ELF-1 (cell line): ENCODE results near the gene CARD6.
"Not testable (repeated sequence)": the region's sequence is repeated elsewhere in the genome, so short reads cannot be mapped to it uniquely, and the experiment has no call there.

Experiments
- DNase-seq: peaks from one replicate; pipeline ENCODE4 v3.0.0-alpha.2; 2016; ENCODE audit warnings: low read depth, low spot score

The CARD6 gene

DNA sequence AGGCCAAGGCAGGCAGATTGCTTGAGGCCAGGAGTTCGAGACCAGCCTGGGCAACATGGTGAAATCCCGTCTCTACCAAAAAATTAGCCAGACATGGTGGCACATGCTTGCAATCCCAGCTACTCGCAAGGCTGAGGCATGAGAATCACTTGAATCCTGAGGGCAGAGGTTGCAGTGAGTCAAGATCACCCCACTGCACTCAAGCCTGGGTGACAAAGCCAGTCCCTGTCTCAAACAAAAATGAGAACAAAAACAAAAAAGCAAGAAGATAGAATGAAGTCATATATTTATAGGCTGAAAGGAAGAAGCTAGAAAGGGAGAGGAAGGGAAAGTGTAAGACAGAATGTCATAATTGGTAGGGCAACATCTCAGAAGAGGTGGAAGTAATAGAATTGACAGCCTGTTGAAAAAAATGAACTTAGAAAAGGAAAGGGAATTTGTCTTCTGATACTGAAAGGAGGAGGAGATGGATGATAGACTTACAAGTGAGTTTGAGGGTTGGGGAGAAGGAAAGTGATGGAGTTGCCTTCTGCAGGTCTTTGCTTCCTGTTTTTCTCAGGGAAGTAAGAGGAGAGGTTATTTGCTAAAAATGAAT lies 32.2 kb downstream of the CARD6 start:
- DNase-seq, result no peak

DNA sequence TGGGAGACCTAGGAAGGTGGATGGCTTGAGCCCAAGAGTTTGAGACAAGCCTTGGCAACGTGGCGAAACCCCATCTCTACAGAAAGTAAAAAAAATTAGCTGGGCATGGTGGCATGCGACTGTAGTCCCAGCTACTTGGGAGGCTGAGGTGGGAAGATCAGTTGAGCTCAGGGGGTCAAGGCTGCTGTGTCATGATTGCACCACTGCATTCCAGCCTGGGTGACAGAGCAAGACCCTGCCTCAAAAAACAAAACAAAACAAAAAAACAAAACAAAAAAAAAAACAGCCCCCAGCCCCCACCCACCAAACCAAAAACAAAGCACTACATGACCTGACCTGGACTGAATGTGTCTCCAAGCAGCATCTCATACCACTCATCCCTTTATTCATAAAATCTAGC lies 34.8 kb downstream of the CARD6 start:
- DNase-seq, result no peak

DNA sequence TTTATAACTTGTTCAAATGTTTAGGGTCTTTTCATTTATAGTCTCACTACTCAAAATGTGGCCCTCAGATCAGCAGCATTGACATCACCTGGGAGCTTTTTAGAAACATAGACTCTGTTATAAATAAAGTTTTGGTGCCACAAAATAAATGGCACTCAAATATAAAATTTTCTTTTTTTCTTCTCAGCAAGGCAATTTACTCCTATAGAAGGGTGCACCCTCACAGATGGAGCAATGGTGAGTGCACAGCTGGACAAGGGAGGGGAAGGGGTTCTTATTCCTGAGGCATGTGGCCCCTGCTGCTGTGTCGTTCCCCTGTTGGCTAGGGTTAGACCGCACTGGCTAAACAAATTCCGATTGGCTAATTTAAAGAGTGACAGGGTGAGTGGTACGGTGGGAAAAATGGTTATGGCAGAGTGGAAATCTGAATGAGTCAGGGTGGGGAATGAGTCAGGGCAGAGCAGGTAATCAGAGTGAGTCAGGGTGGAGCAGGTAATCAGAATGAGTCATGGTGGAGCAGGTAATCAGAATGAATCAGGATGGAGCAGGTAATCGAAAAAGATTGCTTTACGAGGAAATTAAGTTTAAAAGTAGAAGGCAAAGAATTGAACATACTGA lies 36.3 kb downstream of the CARD6 start:
- DNase-seq, result no peak

DNA sequence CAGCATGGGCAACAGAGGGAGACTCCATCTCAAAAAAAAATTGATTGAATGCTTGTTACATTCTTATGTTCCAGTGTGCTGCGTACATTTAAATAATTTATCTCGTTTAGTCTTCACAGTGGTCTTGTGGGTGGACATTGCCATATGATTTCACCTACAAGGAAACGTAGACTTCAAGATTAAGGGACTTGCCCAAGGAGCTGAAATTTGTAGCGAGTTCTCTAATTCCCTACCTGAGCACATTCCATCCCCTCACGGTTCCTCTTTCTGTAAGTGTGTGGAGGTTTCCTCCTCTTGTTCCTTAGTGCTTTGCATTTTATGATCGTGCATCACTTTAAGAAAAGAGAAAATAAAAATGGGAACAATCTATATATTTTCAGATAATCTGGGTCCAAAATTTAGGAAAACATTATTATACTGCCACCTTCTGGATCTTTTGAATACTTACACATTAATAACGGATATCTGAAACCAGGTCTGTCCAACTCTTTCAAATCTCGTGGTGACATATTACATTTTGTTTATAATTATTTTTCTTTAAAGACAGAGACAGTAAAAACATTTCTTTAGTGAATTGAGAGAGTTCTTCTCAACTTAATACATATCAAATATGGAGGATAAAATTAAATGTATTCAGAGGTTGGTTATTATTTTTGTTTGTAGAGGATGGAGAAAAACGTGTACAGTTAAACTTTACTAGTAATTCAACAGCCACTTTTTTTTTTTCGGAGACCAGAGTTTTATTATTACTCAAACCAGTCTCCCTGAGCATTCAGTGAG lies 38.2 kb downstream of the CARD6 start:
- no peak for DNase-seq

DNA sequence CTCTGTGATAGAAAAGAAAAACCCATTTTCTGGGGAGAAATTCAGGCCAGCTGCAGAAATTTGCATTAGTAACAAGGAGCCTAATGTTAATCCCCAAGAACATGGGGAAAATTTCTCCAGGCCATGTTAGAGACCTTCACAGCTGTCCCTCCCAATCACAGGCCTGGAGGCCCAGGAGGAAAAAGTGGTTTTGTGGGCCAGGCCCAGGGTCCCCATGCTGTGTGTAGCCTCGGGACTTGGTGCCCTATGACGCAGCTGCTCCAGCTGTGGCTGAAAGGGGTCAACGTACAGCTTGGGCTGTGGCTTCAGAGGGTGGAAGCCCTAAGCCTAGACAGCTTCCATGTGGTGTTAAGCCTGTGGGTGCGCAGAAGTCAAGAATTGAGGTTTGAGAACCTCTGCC lies 41.1 kb downstream of the CARD6 start:
- no peak for DNase-seq

DNA sequence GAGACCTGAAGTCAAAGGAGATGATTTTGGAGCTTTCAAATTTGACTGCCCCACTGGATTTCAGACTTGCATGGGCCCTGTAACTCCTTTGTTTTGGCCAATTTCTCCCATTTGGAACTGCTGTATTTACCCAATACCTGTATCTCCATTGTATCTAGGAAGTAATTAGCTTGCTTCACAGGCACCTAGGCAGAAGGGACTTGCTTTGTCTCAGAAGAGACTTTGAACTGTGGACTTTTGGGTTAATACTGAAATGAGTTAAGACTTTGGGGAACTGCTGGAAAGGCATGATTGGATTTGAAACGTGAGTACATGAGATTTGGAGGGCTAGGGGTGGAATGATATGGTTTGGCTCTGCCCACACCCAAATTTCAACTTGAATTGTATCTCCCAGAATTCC lies 41.9 kb downstream of the CARD6 start:
- DNase-seq, result not testable (repeated sequence)

DNA sequence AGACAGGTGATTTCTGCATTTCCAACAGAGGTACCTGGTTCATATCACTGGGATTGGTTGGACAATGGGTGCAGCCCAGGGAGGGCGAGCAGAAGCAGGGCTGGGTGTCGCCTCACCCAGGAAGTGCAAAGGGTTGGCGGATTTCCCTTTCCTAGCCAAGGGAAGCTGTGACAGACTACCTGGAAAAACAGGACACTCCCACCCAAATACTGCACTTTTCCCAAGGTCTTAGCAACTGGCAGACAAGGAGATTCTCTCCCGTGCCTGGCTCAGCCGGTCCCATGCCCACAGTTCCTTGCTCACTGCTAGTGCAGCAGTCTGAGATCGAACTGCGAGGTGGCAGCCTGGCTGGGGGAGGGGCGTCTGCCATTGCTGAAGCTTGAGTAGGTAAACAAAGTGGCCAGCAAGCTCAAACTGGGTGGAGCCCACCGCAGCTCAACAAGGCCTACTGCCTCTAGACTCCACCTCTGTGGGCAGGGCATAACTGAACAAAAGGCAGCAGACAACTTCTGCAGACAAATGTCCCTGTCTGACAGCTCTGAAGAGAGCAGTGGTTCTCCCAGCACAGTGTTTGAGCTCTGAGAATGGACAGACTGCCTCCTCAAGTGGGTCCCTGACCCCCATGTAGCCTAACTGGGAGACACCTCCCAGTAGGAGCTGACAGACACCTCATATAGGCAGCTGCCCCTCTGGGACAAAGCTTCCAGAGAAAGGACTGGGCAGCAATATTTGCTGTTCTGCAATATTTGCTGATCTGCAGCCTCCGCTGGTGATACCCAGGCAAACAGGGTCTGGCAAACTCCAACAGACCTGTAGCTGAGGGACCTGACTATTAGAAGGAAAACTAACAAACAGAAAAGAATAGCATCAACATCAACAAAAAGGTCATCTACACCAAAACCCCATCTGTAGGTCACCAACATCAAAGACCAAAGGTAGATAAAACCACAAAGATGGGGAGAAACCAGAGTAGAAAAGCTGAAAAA lies 54.6 kb downstream of the CARD6 start:
- peak; percentile 70 for DNase-seq

DNA sequence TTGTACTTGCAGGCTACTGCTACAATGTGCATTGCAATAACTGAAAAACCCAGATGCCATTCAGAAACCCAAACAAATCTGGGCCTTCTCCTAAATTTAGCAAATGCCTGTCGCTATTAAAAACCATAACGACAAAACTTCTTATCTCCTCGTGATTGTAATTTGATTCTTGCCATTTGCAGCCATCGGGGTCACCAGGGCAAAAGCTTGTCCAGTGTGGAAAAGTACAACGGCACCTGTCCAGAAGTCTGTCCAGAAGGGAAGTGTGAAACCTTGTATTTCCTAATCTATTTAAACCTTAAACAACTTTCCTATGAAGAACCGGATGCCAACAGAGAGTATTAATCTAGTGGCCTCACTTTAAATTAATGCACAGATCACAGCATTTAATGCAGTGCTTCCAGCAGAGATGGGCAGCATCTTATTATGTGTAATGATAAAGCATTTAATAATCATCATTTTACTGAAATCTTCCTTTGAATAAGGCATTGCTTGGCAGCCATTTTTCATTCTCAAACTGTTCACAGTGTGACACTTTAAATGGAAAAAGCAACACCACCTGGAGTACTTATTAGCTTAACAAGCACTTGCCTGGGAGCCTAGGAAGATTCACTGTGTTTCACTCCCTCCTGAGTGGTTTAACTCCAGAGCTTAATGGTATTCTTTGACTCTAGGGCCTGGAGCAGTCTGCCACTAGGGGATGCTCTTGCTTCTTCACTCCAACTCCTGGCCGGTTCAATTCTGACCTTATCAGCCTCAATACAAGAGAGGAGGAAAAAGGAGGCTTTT lies 63.2 kb downstream of the CARD6 start:
- peak; percentile 85 for DNase-seq

DNA sequence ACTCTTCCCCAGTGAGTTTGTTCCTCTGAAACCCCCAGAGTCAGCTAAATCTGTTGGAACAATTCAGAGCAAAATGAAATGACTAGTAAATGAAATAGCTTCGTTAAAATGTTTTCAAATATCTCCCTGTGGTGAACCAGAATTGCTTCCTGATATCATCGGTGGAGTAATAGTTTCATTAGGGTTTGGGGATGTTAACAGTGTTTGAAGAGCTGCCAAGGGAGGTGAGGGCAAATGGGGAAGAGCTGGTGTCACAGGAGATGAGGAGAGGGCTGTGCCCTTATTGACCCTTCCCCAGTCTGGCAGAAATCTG lies 63.8 kb downstream of the CARD6 start:
- no peak for DNase-seq

DNA sequence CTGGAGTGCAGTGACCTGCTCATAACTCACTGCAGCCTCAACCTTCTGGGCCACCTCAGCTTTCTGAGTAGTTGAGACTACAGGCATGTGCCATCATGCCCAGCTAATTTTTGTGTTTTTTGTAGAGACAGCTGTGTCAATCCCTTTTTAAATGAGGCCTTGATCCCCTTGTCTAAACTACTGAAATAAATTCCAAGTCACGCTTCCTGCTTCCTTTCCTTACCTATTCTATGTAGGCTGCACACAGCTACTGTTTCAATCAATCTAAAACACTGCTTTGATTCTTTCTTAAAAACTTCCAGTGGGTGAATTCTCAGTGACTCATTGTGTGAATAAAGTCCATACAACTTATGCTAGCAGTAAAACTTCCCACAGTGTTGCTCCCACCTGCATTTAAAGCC lies 65.2 kb downstream of the CARD6 start:
- no peak for DNase-seq

DNA sequence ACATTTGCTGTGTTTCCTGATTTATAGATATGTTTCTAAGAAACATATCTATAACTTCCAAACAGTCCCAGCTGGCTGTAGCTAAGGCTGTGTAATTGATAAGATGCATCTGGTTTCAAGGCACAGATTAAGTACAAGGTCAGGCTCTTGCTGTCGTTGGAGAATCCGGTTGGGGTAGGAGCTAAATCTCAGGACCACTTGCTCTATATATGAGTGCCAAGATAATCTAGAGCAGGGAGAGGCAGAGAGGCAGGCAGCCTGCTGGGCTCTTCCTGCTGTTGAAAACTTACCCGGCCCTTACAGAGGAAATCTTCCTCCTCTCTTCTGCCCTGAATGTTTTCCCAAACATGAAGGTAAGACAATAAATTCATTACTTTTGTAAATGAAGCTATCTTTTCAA lies 68.1 kb downstream of the CARD6 start, which contains the start of gene C7:
C7 (plus strand) TSS at position 234 of the 400 bp plus-strand sequence; CDS start at position 348, 114 bp downstream.
- DNase-seq, result no peak

DNA sequence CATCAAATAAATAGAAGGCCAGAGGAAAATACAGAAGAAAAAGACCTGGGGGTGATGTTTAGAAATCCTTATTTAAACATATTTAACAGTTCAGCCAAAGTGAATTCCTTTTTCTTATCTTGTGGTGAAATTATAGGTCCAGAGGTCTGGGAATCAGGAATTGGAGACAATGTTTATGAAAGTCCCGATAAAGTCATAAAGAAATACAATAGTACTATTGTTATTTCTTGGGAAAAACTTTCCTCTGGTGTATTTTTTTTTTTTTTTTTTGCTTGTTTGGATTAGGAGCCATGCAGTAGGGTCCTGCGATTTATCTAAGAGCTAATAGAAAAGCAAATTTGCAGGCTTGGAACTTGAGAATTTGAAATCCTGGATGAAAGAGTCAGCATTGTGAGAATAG lies 68.6 kb downstream of the CARD6 start:
- no peak for DNase-seq
